Right cardiac atrium (tissue), 5 donors: ENCODE results near the gene RASGEF1C. TPM values are rescaled to one million over a fixed set of nuclear protein-coding genes. Genes with fewer than 3 reads are reported as not detected.
"Not testable (repeated sequence)": the region's sequence is repeated elsewhere in the genome, so short reads cannot be mapped to it uniquely, and the experiment has no call there.

Source experiments
- ATAC-seq, 2 donors: fragments of 200-7000 bp; cut with Tn5 transposase; one replicate each; pipeline versions ENCODE4 v1.8.0 to v1.9.1; 2020; ENCODE audit warnings: moderate library complexity in 2 of 2, mild to moderate bottlenecking in 1 of 2
- DNase-seq, 3 donors: peaks; one replicate each; pipeline ENCODE4 v3.0.0-alpha.2; 2020
- H3K27ac ChIP-seq: one replicate; pipeline ENCODE4 v1.5.1; 2013; ENCODE audit warnings: mild to moderate bottlenecking, low read length, control low read depth, moderate library complexity
- H3K27me3 ChIP-seq: one replicate; pipeline ENCODE4 v1.6.1; 2013; ENCODE audit not compliant: control insufficient read depth, insufficient read depth
- H3K4me1 ChIP-seq: one replicate; pipeline ENCODE4 v1.6.1; 2013; ENCODE audit warnings: low read length; ENCODE audit not compliant: control insufficient read depth, insufficient read depth
- H3K4me3 ChIP-seq: one replicate; pipeline ENCODE4 v1.5.1; 2013; ENCODE audit warnings: low read length, control low read depth
- H3K9me3 ChIP-seq: one replicate; pipeline ENCODE4 v1.6.1; 2013; ENCODE audit warnings: low read length; ENCODE audit not compliant: control insufficient read depth
- WGBS: extraction: QIAGEN DNeasy Blood & Tissue Kit; methylation state at CpG from one replicate; pipeline ENCODE4 v1.1.7; 2013; 5-methylcytosine and 5-hydroxymethylcytosine counted together
- intact Hi-C, 4 donors: fragments of 100-400 bp; cut with DNase I; formaldehyde crosslinking; loops; one replicate each; pipeline versions ENCODE4 v1.11.0 to v1.14.0; 2022 to 2023
- polyA plus RNA-seq: library from polyadenylated mRNA; stranded (reverse); fragments of 200-250 nt; gene quantifications from one replicate; pipeline ENCODE4 v1.2.3, GENCODE V29; 2013
- total RNA-seq, 4 donors: library from RNA; stranded (reverse); fragmentation: NEBNext Ultra II Directional; extraction: Animal tissue kit (Norgen Biotek cat#: 25700); gene quantifications; one replicate each; pipeline ENCODE4 v1.2.1, GENCODE V29; 2021
- donor health status: healthy with polysubstance abuse.
- donor health status: DM: no; HTN: yes; CAD: no.
- donor health status: DM: no; HTN: no; CAD: no.
- donor health status: DM: no; HTN: yes; CAD: no; lungs with severe emphysema.
- donor health status: DM: yes; HTN: yes; CAD: no.

RASGEF1C gene
- total and polyA plus RNA-seq, 5 donors: 0.39 to 0.82 (median 0.54) TPM

DNA sequence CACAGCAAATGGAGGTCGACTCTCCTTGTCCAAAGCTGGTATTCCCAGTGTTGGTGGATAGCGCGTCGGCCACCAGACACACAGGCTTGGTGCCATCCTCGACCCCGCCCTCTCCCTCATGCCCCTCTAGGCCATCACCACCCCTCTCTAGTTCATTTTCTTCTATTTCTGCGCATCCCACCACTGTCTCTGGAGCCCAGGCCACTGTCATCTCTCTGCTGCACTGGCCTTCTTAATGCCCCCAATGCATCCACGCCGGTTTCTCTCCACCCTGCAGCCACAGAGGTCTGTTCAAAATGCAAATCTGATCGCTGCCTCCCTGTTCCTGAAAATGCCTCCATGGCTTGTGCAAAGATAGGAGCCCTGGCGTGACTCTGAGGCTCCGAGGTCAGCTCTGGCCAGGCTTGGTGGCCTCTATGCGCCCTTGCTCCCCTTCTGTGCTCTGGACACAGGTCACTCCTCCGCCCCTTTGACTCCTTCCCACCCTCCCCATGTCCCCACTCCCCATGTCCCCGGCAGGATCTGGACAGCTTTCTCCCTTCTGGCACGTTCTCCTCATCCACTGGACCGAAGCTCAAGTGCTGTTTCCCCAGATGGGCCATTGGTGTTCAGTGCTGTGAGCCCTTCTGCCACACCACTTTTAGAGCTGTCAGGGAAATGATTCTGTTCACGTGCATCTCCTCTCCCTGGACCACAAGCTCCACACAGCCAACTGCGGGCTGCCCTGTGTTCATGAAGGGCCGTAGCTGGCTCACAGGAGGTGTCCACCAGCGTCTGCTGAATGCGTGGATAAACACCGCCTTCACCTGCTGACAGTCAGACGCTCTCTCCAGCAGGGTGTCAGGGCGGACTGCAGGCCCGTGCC is 77.9 kb downstream of the RASGEF1C start:
- intact Hi-C loops: no loop called here
- 73% methylated on average over 26 of the region's 26 CpGs for WGBS
- no peak overlapping the region for H3K4me3 ChIP-seq
- no peaks in the 10 kb centered on the region for H3K27me3 ChIP-seq
- DNase-seq (peak in 1 of 3 donors; percentile 28), ATAC-seq (no peak)
- no peak overlapping the region for H3K27ac ChIP-seq
- no peaks in the 10 kb centered on the region for H3K9me3 ChIP-seq
- no peaks in the 10 kb centered on the region for H3K4me1 ChIP-seq

DNA sequence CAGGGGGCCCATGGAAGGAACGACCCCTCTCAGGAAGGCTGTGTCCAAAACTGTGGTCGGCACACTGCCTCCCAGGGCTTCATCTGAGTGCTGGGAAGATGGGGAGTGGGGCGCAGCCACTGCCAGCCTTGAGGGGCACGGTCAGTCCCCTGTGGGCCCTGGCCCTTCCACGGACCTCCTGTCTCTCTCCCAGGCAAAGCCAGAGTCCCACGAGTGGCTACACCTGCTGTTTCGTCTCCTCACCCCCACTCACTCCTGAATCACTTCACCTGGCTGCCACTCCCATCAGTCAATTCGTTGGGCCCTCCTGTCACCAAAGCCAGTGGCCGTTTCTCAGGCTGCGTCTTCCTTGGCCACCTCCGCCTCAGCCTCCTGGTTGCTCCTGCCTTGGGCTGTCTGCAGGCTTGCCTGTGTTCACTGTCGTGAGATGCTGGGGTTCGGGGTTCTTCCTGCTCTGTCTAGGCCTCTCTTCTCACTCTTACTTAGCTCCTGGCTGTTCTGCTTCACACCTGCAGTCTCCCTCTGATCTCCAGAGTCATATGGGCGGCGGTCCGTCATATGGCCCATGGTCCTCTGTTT is 78.6 kb downstream of the RASGEF1C start:
- ATAC-seq (no peak), DNase-seq (no peak)
- Histone ChIP-seq H3K27me3 (no peaks in the 10 kb centered on the region), H3K9me3 (no peaks in the 10 kb centered on the region), H3K4me3 (no peak overlapping the region), H3K4me1 (no peaks in the 10 kb centered on the region), H3K27ac (no peak overlapping the region)
- intact Hi-C loops: no loop called here
- 84% methylated on average over 16 of the region's 16 CpGs for WGBS

DNA sequence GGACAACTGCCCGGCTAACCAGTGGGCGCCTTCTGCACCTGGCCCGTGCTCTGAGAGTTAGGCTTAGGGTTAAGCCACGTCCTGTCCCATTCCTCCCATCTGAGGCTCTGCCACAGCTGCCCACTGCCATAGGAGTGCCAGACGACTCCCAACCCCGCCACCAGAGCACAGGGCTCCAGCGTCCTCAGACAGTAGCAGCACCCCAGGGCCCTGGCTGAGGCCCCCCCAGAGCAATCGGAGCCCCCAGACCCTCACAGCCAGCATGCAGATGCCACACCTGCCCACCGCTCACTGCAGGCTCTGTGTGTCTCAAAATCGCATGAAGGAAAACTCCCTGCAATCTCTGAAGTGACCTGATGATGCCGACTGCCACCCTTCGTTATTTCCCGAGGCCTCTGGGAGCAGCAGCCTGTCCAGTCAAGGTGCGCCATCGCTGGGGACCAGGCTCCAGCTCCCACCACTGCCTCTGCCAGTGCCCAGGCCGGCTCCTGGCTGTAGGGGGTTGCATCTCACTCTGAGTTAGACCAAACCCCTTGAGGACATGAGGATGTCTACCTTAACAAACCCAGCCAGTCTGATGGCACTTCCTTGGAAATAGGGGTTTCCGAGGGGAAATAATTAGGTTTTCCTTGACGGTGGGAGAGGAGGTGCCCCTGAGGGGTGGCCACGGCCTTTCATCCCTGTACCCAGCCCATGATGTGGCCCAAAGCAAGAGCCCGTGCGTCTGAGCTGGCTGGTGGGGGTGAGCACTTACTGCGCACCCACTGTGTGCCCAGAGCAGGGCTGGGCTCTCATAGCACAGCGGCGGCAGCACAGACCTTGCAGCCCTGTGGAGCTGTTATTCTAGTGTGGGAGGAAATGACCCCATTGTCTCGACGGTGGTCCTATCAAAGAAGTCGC is 79.5 kb downstream of the RASGEF1C start:
- H3K4me3 ChIP-seq: no peak overlapping the region
- ATAC-seq (no peak), DNase-seq (no peak)
- H3K9me3 ChIP-seq: no peaks in the 10 kb centered on the region
- no peak overlapping the region for H3K27ac ChIP-seq
- intact Hi-C loops: loop anchor here in 2 of 4 donors (10.0 kb wide), 2 partner anchors 195 to 345 kb away; no protein-coding TSS in a partner anchor
- H3K4me1 ChIP-seq: no peaks in the 10 kb centered on the region
- WGBS: 80% methylated on average over 27 of the region's 27 CpGs
- no peaks in the 10 kb centered on the region for H3K27me3 ChIP-seq

DNA sequence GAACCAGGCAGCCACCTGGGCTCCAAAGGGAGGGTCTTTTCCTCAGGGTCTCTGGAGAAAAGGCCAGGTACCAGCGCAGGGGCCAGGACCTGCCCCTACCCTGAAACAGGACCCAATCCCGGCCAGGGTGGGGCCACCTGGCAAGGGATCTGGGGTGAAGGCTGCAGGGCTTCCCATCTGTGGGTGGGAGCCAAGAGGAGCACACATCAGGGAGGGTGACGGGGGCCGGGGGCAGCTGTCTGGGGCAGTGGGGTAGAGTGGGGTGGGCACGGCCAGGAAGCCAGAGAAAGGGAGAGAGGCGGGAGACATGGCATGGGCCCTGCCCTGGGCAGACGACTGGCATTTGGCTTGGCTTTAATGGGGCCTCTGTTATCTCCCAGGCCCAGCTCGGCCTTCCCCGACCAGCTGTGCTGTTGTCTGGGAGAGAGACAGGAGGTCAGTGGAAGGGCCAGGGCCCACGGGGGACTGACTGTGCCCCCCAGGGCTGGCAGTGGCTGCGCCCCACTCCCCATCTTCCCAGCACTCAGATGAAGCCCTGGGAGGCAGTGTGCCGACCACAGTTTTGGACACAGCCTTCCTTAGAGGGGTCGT is 80.2 kb downstream of the RASGEF1C start:
- Histone ChIP-seq H3K9me3 (no peaks in the 10 kb centered on the region), H3K27me3 (no peaks in the 10 kb centered on the region), H3K4me3 (no peak overlapping the region), H3K27ac (no peak overlapping the region), H3K4me1 (no peaks in the 10 kb centered on the region)
- no peak for DNase-seq
- WGBS: 71% methylated on average over 13 of the region's 13 CpGs
- intact Hi-C loops: loop anchor here in 2 of 4 donors (10.0 kb wide), 2 partner anchors 196 to 346 kb away; no protein-coding TSS in a partner anchor
- ATAC-seq: peak in 1 of 2 donors; percentile 12

DNA sequence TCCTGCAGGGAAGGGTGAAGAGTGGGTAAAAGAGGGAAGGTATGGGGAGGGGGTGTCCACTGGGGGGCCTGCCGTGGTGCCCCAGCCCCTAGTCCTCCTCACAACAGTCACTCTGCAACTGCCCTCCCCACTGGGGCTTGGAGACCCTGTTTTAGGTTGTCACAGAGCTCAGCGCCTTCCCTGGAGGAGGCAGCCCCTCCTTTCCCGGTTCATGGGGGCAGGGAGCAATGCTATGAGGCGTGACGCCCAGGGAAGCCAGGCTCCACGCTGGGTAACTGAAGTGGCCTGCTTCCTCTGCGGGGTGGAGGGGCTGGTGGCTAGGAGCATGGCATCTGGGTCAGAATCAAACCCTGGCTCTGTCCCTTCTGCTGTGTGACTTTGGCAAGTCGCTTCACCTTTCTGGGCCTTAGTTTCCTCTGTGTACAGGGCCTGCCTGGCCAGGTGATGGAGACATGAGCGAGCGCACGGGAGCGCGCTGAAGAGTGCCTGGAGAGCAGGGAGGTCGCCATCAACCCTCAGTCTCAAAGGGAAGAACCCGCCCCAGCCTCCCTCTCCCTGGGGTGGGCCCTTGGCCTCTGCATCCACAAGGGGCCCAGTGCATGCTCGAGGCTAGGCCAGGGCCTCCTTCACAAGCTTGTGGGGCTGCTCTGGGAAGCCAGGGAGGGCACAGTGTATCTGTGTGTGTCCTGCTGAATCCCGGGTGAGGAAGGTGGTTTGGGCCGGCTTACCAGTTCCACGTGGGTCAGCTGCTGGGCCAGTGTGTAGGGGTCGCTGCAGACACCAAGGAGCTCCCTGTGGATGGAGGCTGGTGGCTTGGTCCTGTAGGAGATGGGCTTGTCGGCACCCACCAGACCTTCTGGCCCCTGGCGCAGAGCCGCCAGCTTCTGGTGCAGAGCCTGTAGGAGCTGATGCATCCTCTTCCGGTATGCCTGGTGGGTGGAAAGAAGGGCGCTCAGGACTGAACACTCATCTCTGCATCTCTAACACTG is 81.0 kb downstream of the RASGEF1C start:
- Histone ChIP-seq H3K4me3 (no peak overlapping the region), H3K27ac (no peak overlapping the region), H3K9me3 (no peaks in the 10 kb centered on the region), H3K27me3 (no peaks in the 10 kb centered on the region), H3K4me1 (no peaks in the 10 kb centered on the region)
- WGBS: 87% methylated on average over 25 of the region's 25 CpGs
- ATAC-seq (peak in 1 of 2 donors; percentile 19), DNase-seq (no peak)
- intact Hi-C loops: loop anchor here in 2 of 4 donors (10.0 kb wide), 2 partner anchors 197 to 347 kb away; no protein-coding TSS in a partner anchor

DNA sequence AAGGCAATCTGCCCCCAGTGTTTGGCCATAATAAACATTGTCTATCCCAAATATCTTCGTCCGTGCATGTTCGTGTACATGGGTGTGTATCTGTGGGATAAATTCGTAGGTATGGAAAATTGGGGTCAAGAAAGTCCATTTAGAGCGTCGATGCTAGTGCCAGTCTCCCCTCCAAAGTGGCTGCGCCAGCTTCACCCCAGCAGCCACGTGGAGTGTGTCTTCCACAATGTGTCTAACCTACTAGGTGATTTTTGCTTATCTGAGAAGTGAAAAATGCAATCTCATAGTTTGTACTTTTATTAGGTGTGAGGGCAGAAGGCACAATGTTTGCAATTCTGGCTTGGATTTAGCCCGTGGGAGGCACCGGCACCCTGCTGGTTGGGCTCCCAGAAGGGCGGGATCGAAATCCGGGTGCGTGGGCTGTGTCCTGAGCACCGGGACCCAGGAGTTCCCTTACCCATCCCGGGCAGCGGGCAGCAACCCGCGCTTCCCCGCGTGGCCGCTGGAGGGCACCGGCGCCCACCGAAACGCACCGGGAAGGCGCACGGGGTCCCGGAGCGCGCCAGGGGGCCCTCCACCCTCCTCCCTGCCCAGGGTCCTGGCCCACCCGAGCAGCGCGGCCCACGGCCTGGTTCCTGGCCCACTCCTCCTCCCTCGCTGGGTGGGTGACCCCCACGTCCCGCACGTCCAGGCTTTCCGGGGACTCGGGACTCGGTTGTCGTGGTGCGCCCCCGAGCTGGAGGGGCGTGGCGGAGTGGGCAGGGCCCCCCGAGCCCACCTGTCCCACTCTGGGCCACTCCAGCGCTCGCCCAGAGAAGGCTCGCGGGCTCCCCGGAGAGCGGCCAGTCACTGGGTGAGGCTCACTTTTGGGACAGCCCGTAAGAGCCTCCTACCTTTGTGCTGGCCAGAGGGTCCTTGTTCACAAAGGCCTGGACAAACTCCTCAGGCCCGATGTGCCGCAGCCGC is 82.0 kb downstream of the RASGEF1C start:
- ATAC-seq (peak; percentile 63 to 64), DNase-seq (peak in 2 of 3 donors; percentile 69)
- Histone ChIP-seq H3K4me1 (no peaks in the 10 kb centered on the region), H3K27ac (no peak overlapping the region), H3K9me3 (no peaks in the 10 kb centered on the region), H3K4me3 (no peak overlapping the region), H3K27me3 (no peaks in the 10 kb centered on the region)
- intact Hi-C loops: loop anchor here in 2 of 4 donors (10.0 kb wide), 2 partner anchors 198 to 348 kb away; no protein-coding TSS in a partner anchor
- 37% methylated on average over 59 of the region's 59 CpGs for WGBS

DNA sequence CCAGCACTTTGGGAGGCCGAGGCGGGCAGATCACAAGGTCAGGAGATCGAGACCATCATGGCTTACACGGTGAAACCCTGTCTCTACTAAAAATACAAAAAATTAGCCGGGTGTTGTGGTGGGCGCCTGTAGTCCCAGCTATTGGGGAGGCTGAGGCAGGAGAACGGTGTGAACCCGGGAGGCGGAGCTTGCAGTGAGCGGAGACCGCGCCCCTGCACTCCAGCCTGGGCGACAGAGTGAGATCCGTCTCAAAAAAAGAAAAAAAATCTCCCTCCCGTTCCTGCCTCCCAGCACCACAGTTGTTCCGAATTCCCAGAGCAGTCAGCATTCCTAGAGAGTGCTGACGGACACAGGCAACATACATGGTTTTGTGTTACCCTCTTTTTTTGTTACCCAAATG is 82.9 kb downstream of the RASGEF1C start:
- not testable (repeated sequence) for H3K27me3 ChIP-seq, H3K27ac ChIP-seq, ATAC-seq, H3K9me3 ChIP-seq, H3K4me3 ChIP-seq, DNase-seq, H3K4me1 ChIP-seq
- intact Hi-C loops: loop anchor here in 2 of 4 donors (10.0 kb wide), 2 partner anchors 199 to 349 kb away; no protein-coding TSS in a partner anchor
- 71% methylated on average over 17 of the region's 17 CpGs for WGBS

DNA sequence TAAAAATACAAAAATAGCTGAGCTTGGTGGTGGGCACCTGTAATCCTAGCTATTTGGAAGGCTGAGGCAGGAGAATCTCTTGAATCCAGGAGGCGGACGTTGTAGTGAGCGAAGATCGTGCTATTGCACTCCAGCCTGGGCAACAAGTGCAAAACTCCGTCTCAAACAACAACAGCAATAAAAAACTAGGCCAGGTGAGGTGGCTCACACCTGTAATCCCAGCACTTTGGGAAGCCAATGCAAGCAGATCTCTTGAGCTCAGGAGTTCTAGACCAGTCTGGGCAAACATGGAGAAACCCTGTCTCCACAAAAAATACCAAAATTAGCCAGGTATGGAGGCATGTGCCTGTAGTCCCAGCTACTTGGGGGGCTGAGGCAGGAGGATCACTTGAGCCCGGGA is 84.3 kb downstream of the RASGEF1C start:
- ATAC-seq, H3K27ac ChIP-seq, DNase-seq, H3K9me3 ChIP-seq, H3K4me3 ChIP-seq, H3K4me1 ChIP-seq, H3K27me3 ChIP-seq: not testable (repeated sequence)
- intact Hi-C loops: loop anchor here in 2 of 4 donors (10.0 kb wide), 2 partner anchors 200 to 350 kb away; no protein-coding TSS in a partner anchor
- 90% methylated on average over 6 of the region's 6 CpGs for WGBS

DNA sequence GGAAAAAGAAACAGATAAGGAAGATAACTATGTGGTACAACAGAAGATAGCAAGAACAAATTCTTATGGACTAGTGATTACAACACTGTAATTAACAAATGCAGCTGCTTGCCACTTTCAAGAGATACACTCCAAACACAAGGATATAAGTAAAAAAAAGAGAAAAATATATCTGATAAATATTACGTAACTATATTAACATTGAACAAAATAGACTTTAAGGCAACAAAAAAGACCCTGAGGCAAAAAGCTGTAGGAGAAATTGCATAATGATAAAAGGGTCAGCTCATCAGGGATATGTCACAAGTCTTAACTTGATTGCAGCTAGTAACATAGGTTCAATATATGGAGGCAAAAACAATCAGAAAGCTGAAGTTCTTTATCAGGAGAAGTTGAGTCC is 86.1 kb downstream of the RASGEF1C start:
- H3K27me3 ChIP-seq: no peaks in the 10 kb centered on the region
- intact Hi-C loops: loop anchor here in 2 of 4 donors (10.0 kb wide), 2 partner anchors 202 to 352 kb away; no protein-coding TSS in a partner anchor

More for the DNA sequence above, 86.1 kb downstream of the RASGEF1C start:
- H3K9me3 ChIP-seq: no peaks in the 10 kb centered on the region
- no peak overlapping the region for H3K27ac ChIP-seq
- no peak overlapping the region for H3K4me3 ChIP-seq
- no peaks in the 10 kb centered on the region for H3K4me1 ChIP-seq
- DNase-seq: no peak
- ATAC-seq: no peak
- WGBS: 85% methylated on average over 1 of the region's 1 CpG
